Measurements from ENCODE around the gene IPO4.

GRCh38 chr14:24150993-24151392 is 37.6 kb downstream of the IPO4 start:
- no peak for TF ChIP-seq EZH2 (IDR thresholded peaks at IDR 0.05)
- TF ChIP-seq POLR2AphosphoS5 (IDR thresholded peaks at IDR 0.05; ENCODE audit: borderline replicate concordance, low read depth, low read length) = no peak
- TF ChIP-seq FOXP2 (optimal IDR thresholded peaks at IDR 0.05; ENCODE audit: control extremely low read depth, extremely low read length, insufficient read depth) = no peak
